Fibroblast of skin of right quadriceps (primary cell): ENCODE results near the gene ADAP1.
"Not testable (repeated sequence)": the region's sequence is repeated elsewhere in the genome, so short reads cannot be mapped to it uniquely, and the experiment has no call there.

Source experiments
- DNase-seq: peaks from one replicate; pipeline ENCODE4 v3.0.0-alpha.2; 2013

ADAP1 gene

GRCh38 chr7:958221-959200 lies 4.0 kb upstream of the ADAP1 start:
- no peak for DNase-seq

- no peak for DNase-seq
Measured at GRCh38 chr7:957418-958220, 3.1 kb upstream of the ADAP1 start.

- DNase-seq, result no peak
Measured at GRCh38 chr7:956031-956430, 1.6 kb upstream of the ADAP1 start.

- DNase-seq, result no peak
Measured at GRCh38 chr7:953547-954327, 743 bp downstream of the ADAP1 start.

GRCh38 chr7:952548-953441 lies 1.7 kb downstream of the ADAP1 start:
- DNase-seq, result no peak

GRCh38 chr7:951881-952547 lies 2.5 kb downstream of the ADAP1 start:
- DNase-seq, result no peak

GRCh38 chr7:949021-949934 lies 5.2 kb downstream of the ADAP1 start:
- DNase-seq, result no peak

- DNase-seq, result no peak
Measured at GRCh38 chr7:947391-948210, 6.9 kb downstream of the ADAP1 start.

- DNase-seq, result no peak
Measured at GRCh38 chr7:946256-946996, 8.1 kb downstream of the ADAP1 start.

- DNase-seq, result no peak
Measured at GRCh38 chr7:945556-946255, 8.8 kb downstream of the ADAP1 start.

GRCh38 chr7:945147-945555 lies 9.3 kb downstream of the ADAP1 start:
- DNase-seq, result no peak

- no peak for DNase-seq
Measured at GRCh38 chr7:944744-945143, 9.7 kb downstream of the ADAP1 start.

- not testable (repeated sequence) for DNase-seq
Measured at GRCh38 chr7:943793-944192, 10.7 kb downstream of the ADAP1 start.

GRCh38 chr7:940599-941408 lies 13.7 kb downstream of the ADAP1 start:
- no peak for DNase-seq

- no peak for DNase-seq
Measured at GRCh38 chr7:939843-940242, 14.6 kb downstream of the ADAP1 start.

GRCh38 chr7:938546-939185 lies 15.8 kb downstream of the ADAP1 start:
- no peak for DNase-seq
